Progenitor cell of endocrine pancreas (in vitro differentiated cells): Measurements from ENCODE around the gene SOX10. TPM values are rescaled to one million over a fixed set of nuclear protein-coding genes. Genes with fewer than 3 reads are reported as not detected.
"Not testable (repeated sequence)": the region's sequence is repeated elsewhere in the genome, so short reads cannot be mapped to it uniquely, and the experiment has no call there.

ENCODE experiments used
- DNase-seq: peaks from one replicate; pipeline ENCODE4 v3.0.0; 2021; ENCODE audit warnings: low spot score; ENCODE audit not compliant: unreplicated experiment
- H3K27ac Mint-ChIP-seq: 2 replicates; pipeline ENCODE4 v1.8.0; 2021; ENCODE audit warnings: mild to moderate bottlenecking, moderate library complexity, mixed read lengths
- H3K27me3 Mint-ChIP-seq: 2 replicates; pipeline ENCODE4 v1.8.0; 2021; ENCODE audit warnings: mixed read lengths
- H3K36me3 Mint-ChIP-seq: 2 replicates; pipeline ENCODE4 v1.8.0; 2022; ENCODE audit warnings: mixed read lengths; ENCODE audit not compliant: insufficient read depth
- H3K4me1 Mint-ChIP-seq: 2 replicates; pipeline ENCODE4 v1.8.0; 2021; ENCODE audit warnings: low read depth, mixed read lengths
- H3K4me3 Mint-ChIP-seq: 2 replicates; pipeline ENCODE4 v1.8.0; 2021; ENCODE audit warnings: low read depth, mild to moderate bottlenecking, moderate library complexity, mixed read lengths
- H3K9me3 Mint-ChIP-seq: 2 replicates; pipeline ENCODE4 v1.8.0; 2021; ENCODE audit warnings: low read depth, mixed read lengths
- CTCF ChIP-seq: fragments of 200-600 bp; sonication (generic); IDR thresholded peaks from one replicate; pipeline ENCODE4 v1.5.0; 2021; ENCODE audit warnings: antibody characterized with exemption, mild to moderate bottlenecking; ENCODE audit not compliant: unreplicated experiment
- total RNA-seq: library from RNA; stranded (reverse); gene quantifications from 2 replicates; pipeline ENCODE4 v1.2.1, GENCODE V29; 2021

SOX10 gene
- total RNA-seq, 1 donor from 2014 or later: 1.3 TPM

- DNase-seq: no peak
- Mint-ChIP-seq H3K4me1 (peaks cover 5% of the 10 kb centered on the region), H3K27me3 (no peaks in the 10 kb centered on the region), H3K4me3 (no peak overlapping the region), H3K36me3 (peaks cover 24% of the 10 kb centered on the region), H3K9me3 (no peaks in the 10 kb centered on the region), H3K27ac (no peak overlapping the region)
- TF ChIP-seq CTCF: no peak
These were observed 18.3 kb downstream of the SOX10 start for GRCh38 chr22:37965940-37966664.

- no peak for TF ChIP-seq CTCF
- no peak for DNase-seq
- no peak overlapping the region for H3K27ac Mint-ChIP-seq
- H3K4me1 Mint-ChIP-seq: no peaks in the 10 kb centered on the region
- peaks cover 37% of the 10 kb centered on the region for H3K36me3 Mint-ChIP-seq
- H3K9me3 Mint-ChIP-seq: no peaks in the 10 kb centered on the region
- no peaks in the 10 kb centered on the region for H3K27me3 Mint-ChIP-seq
- no peak overlapping the region for H3K4me3 Mint-ChIP-seq
These were observed 23.3 kb downstream of the SOX10 start for GRCh38 chr22:37961062-37961461.

- Mint-ChIP-seq H3K4me3 (no peak overlapping the region), H3K36me3 (peaks cover 33% of the 10 kb centered on the region), H3K9me3 (no peaks in the 10 kb centered on the region), H3K27me3 (no peaks in the 10 kb centered on the region), H3K27ac (no peak overlapping the region), H3K4me1 (peaks cover 8% of the 10 kb centered on the region)
- DNase-seq: no peak
- no peak for TF ChIP-seq CTCF
These were observed 25.0 kb downstream of the SOX10 start for GRCh38 chr22:37959231-37959825.

GRCh38 chr22:37957232-37957631 is 27.1 kb downstream of the SOX10 start:
- TF ChIP-seq CTCF: no peak
- H3K36me3 Mint-ChIP-seq: peaks cover 31% of the 10 kb centered on the region
- no peak overlapping the region for H3K4me3 Mint-ChIP-seq
- no peaks in the 10 kb centered on the region for H3K9me3 Mint-ChIP-seq
- peaks cover under 1% of the 10 kb centered on the region for H3K27me3 Mint-ChIP-seq
- no peak for DNase-seq
- peaks cover 21% of the 10 kb centered on the region for H3K4me1 Mint-ChIP-seq
- no peak overlapping the region for H3K27ac Mint-ChIP-seq

- DNase-seq, H3K27me3 Mint-ChIP-seq, H3K4me3 Mint-ChIP-seq, H3K27ac Mint-ChIP-seq, H3K9me3 Mint-ChIP-seq: not testable (repeated sequence)
- peaks cover 21% of the 10 kb centered on the region for H3K4me1 Mint-ChIP-seq
- H3K36me3 Mint-ChIP-seq: peaks cover 26% of the 10 kb centered on the region
These were observed 28.4 kb downstream of the SOX10 start for GRCh38 chr22:37955825-37956397.

GRCh38 chr22:37954686-37955085 is 29.7 kb downstream of the SOX10 start:
- Mint-ChIP-seq H3K27me3 (peaks cover 4% of the 10 kb centered on the region), H3K4me1 (peaks cover 21% of the 10 kb centered on the region), H3K36me3 (peaks cover 23% of the 10 kb centered on the region), H3K9me3 (no peaks in the 10 kb centered on the region), H3K27ac (no peak overlapping the region), H3K4me3 (peak overlapping the region; percentile 100)
- DNase-seq: no peak
- TF ChIP-seq CTCF: no peak
